ENCODE measurements around the gene TNK2.
"Not testable (repeated sequence)": the region's sequence is repeated elsewhere in the genome, so short reads cannot be mapped to it uniquely, and the experiment has no call there.

The TNK2 gene

GRCh38 chr3:195885036-195885891 lies 23.1 kb downstream of the TNK2 start:
- no peak for DNase-seq (ENCODE audit: low read depth in 2 of 2)

- no peak for DNase-seq (ENCODE audit: low read depth in 2 of 2)
Observed at GRCh38 chr3:195884691-195885035, 23.7 kb downstream of the TNK2 start.

GRCh38 chr3:195883801-195884200 lies 24.6 kb downstream of the TNK2 start:
- DNase-seq (ENCODE audit: low read depth in 2 of 2), result no peak

- no peak for DNase-seq (ENCODE audit: low read depth in 2 of 2)
Observed at GRCh38 chr3:195883160-195883559, 25.2 kb downstream of the TNK2 start.

GRCh38 chr3:195882002-195882441 lies 26.3 kb downstream of the TNK2 start:
- no peak for DNase-seq (ENCODE audit: low read depth in 2 of 2)

- no peak for DNase-seq (ENCODE audit: low read depth in 2 of 2)
Observed at GRCh38 chr3:195881276-195881988, 26.9 kb downstream of the TNK2 start.

- DNase-seq (ENCODE audit: low read depth in 2 of 2), result no peak
Observed at GRCh38 chr3:195880037-195880431, 28.3 kb downstream of the TNK2 start.

- no peak for DNase-seq (ENCODE audit: low read depth in 2 of 2)
Observed at GRCh38 chr3:195879416-195880036, 28.8 kb downstream of the TNK2 start.

- no peak for DNase-seq (ENCODE audit: low read depth in 2 of 2)
Observed at GRCh38 chr3:195878424-195879274, 29.7 kb downstream of the TNK2 start.

- DNase-seq (ENCODE audit: low read depth in 2 of 2), result no peak
Observed at GRCh38 chr3:195877767-195878423, 30.5 kb downstream of the TNK2 start.

- DNase-seq (ENCODE audit: low read depth in 2 of 2), result no peak
Observed at GRCh38 chr3:195877136-195877715, 31.1 kb downstream of the TNK2 start.

GRCh38 chr3:195876297-195877064 lies 31.9 kb downstream of the TNK2 start:
- DNase-seq (ENCODE audit: low read depth in 2 of 2), result no peak

- DNase-seq (ENCODE audit: low read depth in 2 of 2), result no peak
Observed at GRCh38 chr3:195875482-195876236, 32.7 kb downstream of the TNK2 start.

GRCh38 chr3:195873971-195874370 lies 34.4 kb downstream of the TNK2 start:
- DNase-seq (ENCODE audit: low read depth in 2 of 2), result no peak

- no peak for DNase-seq (ENCODE audit: low read depth in 2 of 2)
Observed at GRCh38 chr3:195873281-195873887, 35.0 kb downstream of the TNK2 start.

- DNase-seq (ENCODE audit: low read depth in 2 of 2), result no peak
Observed at GRCh38 chr3:195872800-195873199, 35.6 kb downstream of the TNK2 start.

- no peak for DNase-seq (ENCODE audit: low read depth in 2 of 2)
Observed at GRCh38 chr3:195872097-195872496, 36.3 kb downstream of the TNK2 start.

GRCh38 chr3:195871686-195872085 lies 36.7 kb downstream of the TNK2 start:
- not testable (repeated sequence) for DNase-seq (ENCODE audit: low read depth in 2 of 2)

GRCh38 chr3:195870937-195871336 lies 37.4 kb downstream of the TNK2 start:
- no peak for DNase-seq (ENCODE audit: low read depth in 2 of 2)
